NK-92 (cell line): ENCODE data around the gene SLC1A2.

ENCODE experiments used
- DNase-seq: peaks from one replicate; lab custom pipeline; 2025; ENCODE audit not compliant: unreplicated experiment; lab: John Stamatoyannopoulos, UW

Gene SLC1A2

GRCh38 chr11:35377262-35377661 is 42.1 kb downstream of the SLC1A2 start:
- no peak for DNase-seq

- DNase-seq: no peak
Measured at GRCh38 chr11:35376613-35377012, 42.7 kb downstream of the SLC1A2 start.

GRCh38 chr11:35376118-35376510 is 43.2 kb downstream of the SLC1A2 start:
- DNase-seq: no peak

GRCh38 chr11:35375332-35376117 is 43.8 kb downstream of the SLC1A2 start:
- no peak for DNase-seq

- no peak for DNase-seq
Measured at GRCh38 chr11:35373284-35373933, 45.9 kb downstream of the SLC1A2 start.

GRCh38 chr11:35372565-35373283 is 46.6 kb downstream of the SLC1A2 start:
- no peak for DNase-seq

GRCh38 chr11:35367491-35367890 is 51.9 kb downstream of the SLC1A2 start:
- no peak for DNase-seq

GRCh38 chr11:35366798-35367197 is 52.6 kb downstream of the SLC1A2 start:
- DNase-seq: no peak

GRCh38 chr11:35365961-35366360 is 53.4 kb downstream of the SLC1A2 start:
- DNase-seq: no peak

- no peak for DNase-seq
Measured at GRCh38 chr11:35365395-35365794, 54.0 kb downstream of the SLC1A2 start.

GRCh38 chr11:35363854-35364780 is 55.2 kb downstream of the SLC1A2 start:
- DNase-seq: no peak

- DNase-seq: no peak
Measured at GRCh38 chr11:35363246-35363801, 56.0 kb downstream of the SLC1A2 start.

GRCh38 chr11:35362521-35362980 is 56.8 kb downstream of the SLC1A2 start:
- DNase-seq: no peak

GRCh38 chr11:35360055-35360530 is 59.3 kb downstream of the SLC1A2 start:
- DNase-seq: no peak

GRCh38 chr11:35359321-35360054 is 59.9 kb downstream of the SLC1A2 start:
- DNase-seq: no peak

- no peak for DNase-seq
Measured at GRCh38 chr11:35358391-35358790, 61.0 kb downstream of the SLC1A2 start.

GRCh38 chr11:35357923-35358322 is 61.4 kb downstream of the SLC1A2 start:
- DNase-seq: no peak

GRCh38 chr11:35355102-35355749 is 64.1 kb downstream of the SLC1A2 start:
- DNase-seq: no peak

GRCh38 chr11:35354644-35355043 is 64.7 kb downstream of the SLC1A2 start:
- no peak for DNase-seq
